Measurements from ENCODE around the gene LONP2. TPM values are rescaled to one million over a fixed set of nuclear protein-coding genes. Genes with fewer than 3 reads are reported as not detected.
"Not testable (repeated sequence)": the region's sequence is repeated elsewhere in the genome, so short reads cannot be mapped to it uniquely, and the experiment has no call there.

The LONP2 gene
- total RNA-seq, 4 donors from 2014 or later, result 50.8 to 80.9 (median 53.9) TPM

- DNase-seq (ENCODE audit: low spot score), result no peak
- no peak for TF ChIP-seq CTCF (IDR thresholded peaks at IDR 0.05)
- no peak for ATAC-seq (ENCODE audit: low FRiP score)
These were observed 148.3 kb downstream of the LONP2 start for GRCh38 chr16:48392407-48392806.

GRCh38 chr16:48393485-48394354 lies 149.6 kb downstream of the LONP2 start:
- DNase-seq (ENCODE audit: low spot score) (no peak), ATAC-seq (ENCODE audit: low FRiP score) (peak; percentile 63)
- no peak for TF ChIP-seq CTCF (IDR thresholded peaks at IDR 0.05)

- no peak for ATAC-seq (ENCODE audit: low FRiP score)
- TF ChIP-seq CTCF (IDR thresholded peaks at IDR 0.05), result no peak
- DNase-seq (ENCODE audit: low spot score), result no peak
These were observed 150.2 kb downstream of the LONP2 start for GRCh38 chr16:48394355-48394703.

DNA sequence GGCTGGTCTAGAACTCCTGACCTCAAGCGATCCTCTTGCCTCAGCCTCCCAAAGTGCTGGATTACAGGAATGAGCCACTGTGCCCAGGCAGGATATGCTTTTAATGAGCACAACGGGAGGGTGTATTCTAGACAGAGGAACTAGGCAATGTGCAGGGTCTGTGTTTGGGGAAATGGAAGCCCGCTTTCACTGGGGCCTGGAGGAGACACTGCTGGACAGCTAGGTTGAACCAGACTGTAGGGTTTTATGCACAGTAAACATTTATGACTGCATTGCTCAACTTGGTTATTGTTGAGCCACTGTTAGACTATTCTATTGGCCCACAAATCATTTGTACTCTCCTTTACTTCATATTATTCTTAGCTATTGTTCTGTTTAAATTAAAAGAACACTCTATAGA lies 151.3 kb downstream of the LONP2 start:
- TF ChIP-seq CTCF (IDR thresholded peaks at IDR 0.05), result no peak
- DNase-seq (ENCODE audit: low spot score) (no peak), ATAC-seq (ENCODE audit: low FRiP score) (no peak)

- not testable (repeated sequence) for DNase-seq (ENCODE audit: low spot score); ATAC-seq (ENCODE audit: low FRiP score)
These were observed 158.4 kb downstream of the LONP2 start for GRCh38 chr16:48402547-48402946.

DNA sequence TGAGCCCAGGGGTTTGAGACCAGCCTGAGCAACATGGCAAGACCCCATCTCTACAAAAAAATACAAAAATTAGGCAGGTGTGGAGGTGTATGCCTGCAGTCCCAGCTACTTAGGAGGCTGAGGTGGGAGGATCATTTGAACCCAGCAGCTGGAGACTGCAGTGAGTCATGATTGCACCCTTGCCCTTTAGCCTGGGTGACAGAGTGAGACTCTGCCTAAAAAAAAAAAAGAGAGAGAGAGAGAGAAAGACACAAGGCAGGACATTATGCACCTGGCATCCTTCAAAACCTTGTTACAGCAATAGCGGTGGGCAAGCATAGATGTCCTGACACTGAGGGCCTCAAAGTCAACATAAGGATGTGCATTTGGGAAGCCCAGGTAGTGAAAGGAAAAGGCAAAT lies 161.1 kb downstream of the LONP2 start:
- ATAC-seq (ENCODE audit: low FRiP score), result no peak
- no peak for TF ChIP-seq CTCF (IDR thresholded peaks at IDR 0.05)
- DNase-seq (ENCODE audit: low spot score), result no peak

DNA sequence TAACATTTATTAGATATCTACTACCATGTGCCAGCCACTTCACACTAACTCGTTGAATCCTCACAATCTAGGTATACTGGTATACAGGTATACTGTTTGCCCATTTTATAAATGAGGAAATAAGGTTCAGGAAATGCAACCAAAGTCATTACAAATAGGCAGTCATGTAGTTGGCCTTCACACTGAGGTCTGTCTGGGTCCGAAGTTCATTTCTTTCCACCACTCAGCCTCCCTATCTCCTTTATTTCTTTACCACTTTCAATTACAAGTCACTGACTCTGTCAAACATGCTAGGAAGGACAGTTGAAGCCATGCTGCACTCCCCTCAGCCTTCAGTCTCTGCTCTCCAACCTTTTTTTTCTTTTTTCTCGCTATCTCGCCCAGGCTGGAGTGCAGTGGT lies 161.8 kb downstream of the LONP2 start:
- DNase-seq (ENCODE audit: low spot score), result no peak
- TF ChIP-seq CTCF (IDR thresholded peaks at IDR 0.05), result no peak
- ATAC-seq (ENCODE audit: low FRiP score), result no peak

Other genes with a start within 250 kb of the LONP2 start
- gene ABCC12, start 88.3 kb upstream of the LONP2 start, total RNA-seq, result not detected
- gene ABCC11, start 3.2 kb downstream of the LONP2 start, total RNA-seq, result 1 to 10 TPM in 1 of 4 donors, under 1 TPM in 3; 0.24 to 1.2 (median 0.58) TPM
- 10 to 100 TPM; 30.7 to 42.7 (median 39.6) TPM for gene SIAH1, start 141.1 kb downstream of the LONP2 start, total RNA-seq